ENCODE results near the gene ADM2.

- TF ChIP-seq CTCF (IDR thresholded peaks at IDR 0.05; ENCODE audit: low read length), result no peak
- no peak for TF ChIP-seq EZH2 (optimal IDR thresholded peaks at IDR 0.05; ENCODE audit: low read depth, low read length)
Measured at GRCh38 chr22:50524676-50525103, 43.3 kb downstream of the ADM2 start.
